22Rv1 (cell line): ENCODE measurements around the gene DNM3.

Source experiments
- H3K27ac ChIP-seq: fragments of 450-650 bp; 2 replicates; pipeline ENCODE4 v1.5.1; 2017
- ZFX ChIP-seq: fragments of 450-650 bp; IDR thresholded peaks from 2 replicates; pipeline ENCODE4 v1.6.1; 2017; ENCODE audit warnings: antibody characterized with exemption, borderline replicate concordance
- TF ChIP-seq, protein P1 (sequence below): fragments of 450-650 bp; IDR thresholded peaks from 2 replicates; pipeline ENCODE4 v1.5.1; 2017; ENCODE audit warnings: mild to moderate bottlenecking

DNM3 gene

DNA sequence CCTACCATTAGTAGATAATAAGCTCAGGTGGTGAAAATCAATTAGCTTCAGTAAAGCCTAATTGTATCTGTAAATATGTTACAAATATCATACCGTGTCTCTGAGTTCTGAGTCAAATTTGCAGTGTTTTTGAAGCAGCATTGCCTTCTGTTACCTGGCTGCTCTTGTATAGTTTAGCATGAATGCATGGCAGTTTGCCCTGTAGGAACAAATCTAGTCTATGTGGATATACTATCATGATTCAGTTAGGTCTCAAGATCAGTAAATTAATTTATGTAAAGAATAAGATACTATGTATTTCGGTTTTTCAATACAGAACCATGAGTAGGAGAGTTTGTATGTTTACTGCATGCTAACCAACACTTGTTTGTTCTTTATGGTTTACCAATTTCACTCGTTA is 338.6 kb downstream of the DNM3 start:
- no peak for TF ChIP-seq ZFX
- TF ChIP-seq, protein P1, sequence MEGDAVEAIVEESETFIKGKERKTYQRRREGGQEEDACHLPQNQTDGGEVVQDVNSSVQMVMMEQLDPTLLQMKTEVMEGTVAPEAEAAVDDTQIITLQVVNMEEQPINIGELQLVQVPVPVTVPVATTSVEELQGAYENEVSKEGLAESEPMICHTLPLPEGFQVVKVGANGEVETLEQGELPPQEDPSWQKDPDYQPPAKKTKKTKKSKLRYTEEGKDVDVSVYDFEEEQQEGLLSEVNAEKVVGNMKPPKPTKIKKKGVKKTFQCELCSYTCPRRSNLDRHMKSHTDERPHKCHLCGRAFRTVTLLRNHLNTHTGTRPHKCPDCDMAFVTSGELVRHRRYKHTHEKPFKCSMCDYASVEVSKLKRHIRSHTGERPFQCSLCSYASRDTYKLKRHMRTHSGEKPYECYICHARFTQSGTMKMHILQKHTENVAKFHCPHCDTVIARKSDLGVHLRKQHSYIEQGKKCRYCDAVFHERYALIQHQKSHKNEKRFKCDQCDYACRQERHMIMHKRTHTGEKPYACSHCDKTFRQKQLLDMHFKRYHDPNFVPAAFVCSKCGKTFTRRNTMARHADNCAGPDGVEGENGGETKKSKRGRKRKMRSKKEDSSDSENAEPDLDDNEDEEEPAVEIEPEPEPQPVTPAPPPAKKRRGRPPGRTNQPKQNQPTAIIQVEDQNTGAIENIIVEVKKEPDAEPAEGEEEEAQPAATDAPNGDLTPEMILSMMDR: no peak
- no peak overlapping the region for H3K27ac ChIP-seq

DNA sequence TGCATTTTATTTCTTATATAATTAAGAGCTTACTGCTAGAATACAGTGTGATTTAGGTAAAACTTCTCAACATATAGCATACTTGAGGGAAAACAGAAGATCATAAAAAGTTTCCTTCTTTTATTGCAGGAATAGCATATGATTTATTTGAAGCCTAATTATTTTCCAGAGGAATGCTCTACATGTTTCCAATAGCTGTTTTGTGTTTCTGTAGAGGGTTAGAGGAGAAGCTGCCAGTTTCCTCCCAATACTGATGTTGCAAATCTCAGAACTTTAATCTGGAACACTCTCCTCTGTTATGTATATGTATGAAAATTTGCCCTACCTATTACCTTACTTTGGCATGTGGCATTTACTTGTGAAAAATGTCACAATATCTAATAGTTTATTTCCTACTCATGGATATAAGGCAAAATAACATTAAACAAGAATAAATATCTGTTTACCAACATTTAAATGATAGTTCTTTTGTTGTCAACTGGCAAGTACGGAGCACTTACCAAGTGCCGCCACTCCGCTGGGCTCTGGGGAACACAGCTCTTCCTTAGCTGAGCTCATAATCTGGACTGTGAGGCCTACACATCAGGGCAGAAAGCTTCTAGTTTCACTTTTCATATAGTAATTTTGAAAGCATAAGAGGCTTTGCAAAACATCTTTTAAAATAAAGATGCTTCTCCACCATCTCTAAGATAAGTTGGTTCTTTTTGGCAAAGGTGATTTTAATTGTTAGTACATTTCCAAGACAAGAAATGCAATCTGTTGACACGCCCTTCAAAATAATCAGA is 339.4 kb downstream of the DNM3 start:
- no peak overlapping the region for H3K27ac ChIP-seq
- TF ChIP-seq, protein P1: no peak
- TF ChIP-seq ZFX: no peak

DNA sequence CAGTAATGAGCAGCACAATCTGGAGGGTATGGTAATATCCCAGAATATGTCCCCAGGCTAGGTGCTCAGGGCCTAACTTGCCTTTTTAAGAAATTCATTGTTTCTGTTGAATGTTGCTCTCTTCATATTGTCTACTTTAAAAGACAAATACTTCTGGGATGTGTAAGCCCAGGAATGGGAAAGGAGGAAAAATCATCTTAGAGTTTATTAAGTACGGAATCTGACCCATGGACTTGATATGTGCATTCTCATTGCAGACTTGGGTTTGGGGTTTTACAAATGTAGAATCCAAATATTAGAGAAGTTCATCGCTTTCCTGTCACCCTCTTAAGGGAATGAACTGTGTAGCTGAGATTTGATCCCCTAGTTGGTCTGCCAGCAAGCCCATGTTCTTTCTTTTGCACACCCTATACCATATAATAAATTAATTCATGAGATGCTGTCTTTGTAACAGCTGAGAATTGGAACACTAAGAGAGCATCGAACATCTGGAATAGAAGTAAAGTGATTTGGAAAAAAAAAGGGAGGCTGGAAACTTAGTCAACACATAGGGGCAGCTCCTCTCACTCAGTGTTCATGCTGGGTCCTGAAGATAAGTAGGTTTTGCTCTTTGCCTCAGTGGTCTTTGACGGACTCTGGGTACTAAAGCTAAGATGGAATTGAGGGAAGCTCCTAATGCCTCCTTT is 343.4 kb downstream of the DNM3 start:
- TF ChIP-seq, protein P1: no peak
- no peak for TF ChIP-seq ZFX

DNA sequence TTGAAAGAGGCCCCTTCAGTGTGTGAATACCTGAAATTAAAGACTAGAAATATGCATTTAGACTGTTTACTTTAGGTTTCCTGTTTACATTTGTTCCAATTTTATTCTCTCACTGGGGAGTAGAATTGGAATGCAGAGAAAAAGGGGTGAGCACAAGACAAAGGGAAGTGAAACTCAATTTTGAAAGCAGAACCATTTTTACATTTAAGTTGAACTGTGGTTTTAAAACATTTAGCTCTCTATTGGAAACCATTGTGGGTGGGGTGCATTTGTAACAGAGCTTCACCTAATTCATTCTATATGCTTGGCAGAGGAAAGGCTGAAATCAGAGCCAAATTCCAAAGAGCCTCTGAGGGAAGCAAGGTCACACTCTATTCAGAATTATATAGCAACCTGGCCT is 343.9 kb downstream of the DNM3 start:
- TF ChIP-seq, protein P1: no peak
- no peak for TF ChIP-seq ZFX
- H3K27ac ChIP-seq: no peak overlapping the region

More for the DNA sequence above, 343.4 kb downstream of the DNM3 start:
- no peak overlapping the region for H3K27ac ChIP-seq

DNA sequence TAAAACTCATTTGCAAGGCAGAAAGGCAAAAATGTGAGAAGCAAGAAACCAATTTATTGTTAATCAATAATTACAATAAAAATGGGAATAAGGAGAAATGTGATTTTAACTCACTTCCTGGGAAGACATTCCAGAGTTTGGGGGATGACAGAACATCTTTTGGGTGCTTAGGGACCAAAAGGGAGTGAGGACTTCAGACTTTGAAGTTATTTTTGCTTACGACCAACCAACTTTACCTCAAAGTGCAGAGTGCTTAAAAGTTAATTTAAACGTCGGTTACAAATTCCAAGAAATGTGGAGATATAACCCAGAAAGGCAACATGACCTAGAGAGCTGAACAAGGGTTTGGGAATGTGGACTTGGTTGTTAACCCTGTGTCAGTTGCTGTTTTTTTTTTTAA is 344.7 kb downstream of the DNM3 start:
- no peak overlapping the region for H3K27ac ChIP-seq
- no peak for TF ChIP-seq ZFX
- TF ChIP-seq, protein P1: no peak

DNA sequence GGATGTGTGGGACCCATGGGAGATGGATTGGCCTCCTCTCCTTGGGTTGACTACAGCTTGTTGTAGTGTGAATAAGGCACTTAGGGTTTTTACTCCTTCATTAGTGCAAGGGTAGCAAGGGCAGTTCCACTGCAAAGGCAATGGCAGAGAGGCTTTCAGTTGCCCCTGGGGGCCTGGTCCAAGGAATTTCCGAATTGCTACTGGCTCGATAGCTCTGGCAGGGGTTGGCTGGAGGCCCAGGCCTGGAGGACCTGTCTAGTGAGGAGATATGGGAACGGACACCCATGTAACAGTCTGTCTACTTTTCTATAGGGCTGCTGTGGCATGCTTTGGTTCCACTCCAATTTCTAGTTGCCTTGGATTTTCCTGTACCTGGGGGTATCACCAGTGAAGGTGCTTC is 360.3 kb downstream of the DNM3 start:
- no peak overlapping the region for H3K27ac ChIP-seq
- no peak for TF ChIP-seq ZFX
- TF ChIP-seq, protein P1: no peak

DNA sequence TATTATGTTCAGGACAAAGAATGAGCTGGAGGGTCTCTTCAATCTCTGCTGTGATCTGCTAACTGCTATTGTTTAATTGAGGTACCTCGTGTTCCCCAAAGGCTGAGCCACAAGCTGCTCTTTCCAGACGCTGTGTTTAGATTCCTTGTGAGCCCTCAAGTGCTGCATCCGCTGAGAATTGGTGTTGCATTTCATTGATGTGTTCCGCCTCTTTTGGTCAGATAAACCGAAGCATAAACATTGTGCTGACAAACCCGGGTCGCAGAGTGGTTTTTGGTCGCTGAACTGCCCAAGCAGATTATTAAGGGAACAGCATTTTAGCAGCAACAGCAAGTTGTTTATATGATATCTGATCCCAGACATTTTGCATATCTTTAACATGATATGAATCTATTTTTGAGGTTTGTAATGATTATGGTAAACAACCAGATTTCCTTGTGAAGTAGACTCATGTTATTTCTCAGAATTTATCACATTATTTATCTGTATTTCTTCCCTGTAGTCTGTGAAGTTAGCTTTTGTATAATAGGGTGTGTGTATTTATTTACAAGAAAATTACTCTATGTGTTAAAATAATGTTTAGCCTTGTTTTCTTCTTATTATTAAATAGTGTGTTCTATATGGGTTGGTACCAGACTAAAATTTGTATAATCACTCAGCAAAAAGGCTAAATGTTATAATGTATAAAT is 362.0 kb downstream of the DNM3 start:
- TF ChIP-seq, protein P1: no peak
- no peak for TF ChIP-seq ZFX
- no peak overlapping the region for H3K27ac ChIP-seq
